Brain microvascular endothelial cell (primary cell): ENCODE data around the gene TSHZ3.
A peak's percentile ranks its signal among the peaks of the same experiment; 100 is the strongest.

ENCODE experiments used
- DNase-seq: peaks from one replicate; pipeline ENCODE4 v3.0.0-alpha.2; 2020
- H3K27ac ChIP-seq: fragments of 250-450 bp; sonication (Bioruptor Pico); 2 replicates; pipeline ENCODE4 v1.5.1; 2020; ENCODE audit warnings: mild to moderate bottlenecking, moderate library complexity
- H3K27me3 ChIP-seq: fragments of 250-450 bp; sonication (Bioruptor Pico); replicated peaks from 2 replicates; pipeline ENCODE4 v1.5.1; 2020; ENCODE audit warnings: mild to moderate bottlenecking
- H3K36me3 ChIP-seq: fragments of 250-450 bp; sonication (Bioruptor Pico); replicated peaks from 2 replicates; pipeline ENCODE4 v1.5.1; 2020; ENCODE audit warnings: mild to moderate bottlenecking
- H3K4me3 ChIP-seq: 2 replicates; pipeline ENCODE4 v1.5.1; 2011; ENCODE audit warnings: low read depth, mild to moderate bottlenecking, control low read depth, low read length, moderate library complexity
- in situ Hi-C: cut with HindIII; loops from 2 replicates; pipeline ENCODE4 v1.10.0; 2017; ENCODE audit warnings: low sequenced_read_pairs, low pct_ligation_motif_present
- TF ChIP-seq, protein P1 (sequence below): IDR thresholded peaks from 2 replicates; pipeline ENCODE4 v1.5.1; 2011; ENCODE audit warnings: low read depth, mild to moderate bottlenecking, moderate library complexity, low read length, control low read depth, inconsistent platforms; ENCODE audit errors: missing control alignments

The TSHZ3 gene

DNA sequence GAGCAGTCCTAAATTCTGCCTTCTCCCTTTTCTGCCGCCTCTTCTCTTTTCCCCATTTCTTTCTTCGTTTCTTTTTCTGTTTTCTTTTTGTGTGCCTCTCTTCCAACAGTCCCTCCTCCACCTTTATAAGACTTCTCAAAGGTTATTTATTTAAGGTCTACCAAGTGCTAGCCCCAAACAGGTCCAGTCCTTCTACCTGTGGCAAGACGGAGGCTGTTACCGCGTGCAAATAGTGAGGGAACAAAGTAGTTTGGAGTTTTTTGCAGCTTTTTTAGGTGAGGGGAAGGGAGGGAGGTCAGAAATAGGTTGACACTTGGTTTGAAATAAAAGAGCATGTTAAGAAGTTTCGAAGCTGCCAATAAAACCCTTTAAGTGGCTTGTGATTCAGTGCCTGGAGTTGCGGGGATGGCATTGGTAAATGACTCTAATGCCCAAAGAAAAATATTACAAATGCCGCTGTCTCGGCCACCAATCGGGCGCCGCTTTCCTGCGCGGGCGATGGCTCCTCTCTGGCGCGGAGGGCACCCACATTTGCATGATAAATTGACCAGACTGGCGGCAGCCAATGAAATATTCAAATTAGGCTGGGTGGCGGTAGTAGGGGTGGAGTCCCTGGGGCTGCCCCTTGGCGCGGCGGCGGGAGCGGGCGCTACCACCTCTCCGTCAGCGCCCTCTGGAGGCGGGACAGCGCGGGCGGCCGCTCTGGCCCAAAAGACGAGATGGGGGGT lies 7.5 kb upstream of the TSHZ3 start:
- in situ Hi-C loops = no loop called here
- no peak for DNase-seq
- Histone ChIP-seq H3K36me3 (no peaks in the 10 kb centered on the region), H3K4me3 (no peak overlapping the region), H3K27ac (no peak overlapping the region), H3K27me3 (peaks cover 36% of the 10 kb centered on the region)
- TF ChIP-seq, protein P1, sequence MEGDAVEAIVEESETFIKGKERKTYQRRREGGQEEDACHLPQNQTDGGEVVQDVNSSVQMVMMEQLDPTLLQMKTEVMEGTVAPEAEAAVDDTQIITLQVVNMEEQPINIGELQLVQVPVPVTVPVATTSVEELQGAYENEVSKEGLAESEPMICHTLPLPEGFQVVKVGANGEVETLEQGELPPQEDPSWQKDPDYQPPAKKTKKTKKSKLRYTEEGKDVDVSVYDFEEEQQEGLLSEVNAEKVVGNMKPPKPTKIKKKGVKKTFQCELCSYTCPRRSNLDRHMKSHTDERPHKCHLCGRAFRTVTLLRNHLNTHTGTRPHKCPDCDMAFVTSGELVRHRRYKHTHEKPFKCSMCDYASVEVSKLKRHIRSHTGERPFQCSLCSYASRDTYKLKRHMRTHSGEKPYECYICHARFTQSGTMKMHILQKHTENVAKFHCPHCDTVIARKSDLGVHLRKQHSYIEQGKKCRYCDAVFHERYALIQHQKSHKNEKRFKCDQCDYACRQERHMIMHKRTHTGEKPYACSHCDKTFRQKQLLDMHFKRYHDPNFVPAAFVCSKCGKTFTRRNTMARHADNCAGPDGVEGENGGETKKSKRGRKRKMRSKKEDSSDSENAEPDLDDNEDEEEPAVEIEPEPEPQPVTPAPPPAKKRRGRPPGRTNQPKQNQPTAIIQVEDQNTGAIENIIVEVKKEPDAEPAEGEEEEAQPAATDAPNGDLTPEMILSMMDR = peak; percentile 50

GRCh38 chr19:31355665-31356289 lies 6.5 kb upstream of the TSHZ3 start:
- H3K4me3 ChIP-seq = no peak overlapping the region
- in situ Hi-C loops = no loop called here
- H3K36me3 ChIP-seq = no peaks in the 10 kb centered on the region
- DNase-seq = no peak
- no peak overlapping the region for H3K27ac ChIP-seq
- peaks cover 36% of the 10 kb centered on the region for H3K27me3 ChIP-seq
- TF ChIP-seq, protein P1 = no peak

GRCh38 chr19:31354799-31355664 lies 5.8 kb upstream of the TSHZ3 start:
- peaks cover 36% of the 10 kb centered on the region for H3K27me3 ChIP-seq
- TF ChIP-seq, protein P1 = no peak
- no peak for DNase-seq
- no peak overlapping the region for H3K27ac ChIP-seq
- in situ Hi-C loops = no loop called here
- no peaks in the 10 kb centered on the region for H3K36me3 ChIP-seq
- no peak overlapping the region for H3K4me3 ChIP-seq

- in situ Hi-C loops = no loop called here
- no peak overlapping the region for H3K4me3 ChIP-seq
- H3K36me3 ChIP-seq = no peaks in the 10 kb centered on the region
- no peak for DNase-seq
- H3K27me3 ChIP-seq = peaks cover 36% of the 10 kb centered on the region
- TF ChIP-seq, protein P1 = no peak
- H3K27ac ChIP-seq = no peak overlapping the region
These were observed 5.1 kb upstream of the TSHZ3 start for GRCh38 chr19:31354316-31354715.

GRCh38 chr19:31353833-31354232 lies 4.6 kb upstream of the TSHZ3 start:
- TF ChIP-seq, protein P1 = no peak
- Histone ChIP-seq H3K36me3 (no peaks in the 10 kb centered on the region), H3K27ac (no peak overlapping the region), H3K4me3 (no peak overlapping the region), H3K27me3 (peaks cover 36% of the 10 kb centered on the region)
- in situ Hi-C loops = no loop called here
- DNase-seq = no peak
